ENCODE data around the gene PDE6A. TPM values are rescaled to one million over a fixed set of nuclear protein-coding genes. Genes with fewer than 3 reads are reported as not detected.

PDE6A gene
- total RNA-seq, 1 experiment from 2014 or later = not detected

DNA sequence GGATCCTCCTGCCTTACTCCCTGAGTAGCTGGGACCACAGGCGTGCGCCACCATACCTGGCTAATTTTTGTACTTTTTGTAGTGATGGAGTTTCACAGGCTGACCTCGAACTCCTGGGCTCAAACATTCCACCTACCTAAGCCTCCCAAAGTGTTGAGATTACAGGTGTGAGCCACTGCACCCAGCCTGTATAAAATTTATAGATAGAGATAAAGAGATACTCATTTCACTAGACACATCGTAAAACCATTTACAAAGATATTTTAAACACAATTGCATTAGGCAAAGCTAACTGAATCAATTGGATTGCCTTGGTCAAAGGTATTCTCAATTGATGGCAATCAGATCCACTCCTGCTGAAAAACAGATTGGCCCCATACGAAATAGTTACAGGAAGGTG lies 52.0 kb downstream of the PDE6A start:
- Histone ChIP-seq H3K23me2 (ENCODE audit: insufficient read length, low read depth, low read length, poor library complexity, severe bottlenecking) (peaks cover 2% of the 10 kb centered on the region), H2BK12ac (ENCODE audit: insufficient read length, low read depth, low read length) (no peak overlapping the region), H3K56ac (ENCODE audit: insufficient read length, low read depth, low read length) (no peak overlapping the region), H3K79me1 (ENCODE audit: insufficient read depth, low read depth, low read length, poor library complexity, severe bottlenecking) (no peaks in the 10 kb centered on the region), H3K4me1 (ENCODE audit: insufficient read depth, low read length) (no peaks in the 10 kb centered on the region), H2AFZ (ENCODE audit: low read length) (no peak overlapping the region), H3K4ac (ENCODE audit: low read depth, low read length) (no peak overlapping the region), H3K23ac (ENCODE audit: insufficient read length, low read depth, low read length) (no peak overlapping the region), H3K4me2 (ENCODE audit: insufficient read depth, insufficient read length, low read length) (no peak overlapping the region), H4K91ac (ENCODE audit: insufficient read length, low read depth, low read length) (no peak overlapping the region), H4K20me1 (ENCODE audit: control insufficient read depth, insufficient read depth, insufficient read length) (no peaks in the 10 kb centered on the region), H3K18ac (ENCODE audit: insufficient read length, low read depth, low read length) (no peak overlapping the region), H3K79me2 (ENCODE audit: insufficient read depth, low read length) (no peaks in the 10 kb centered on the region), H2BK15ac (ENCODE audit: low read depth, low read length) (no peak overlapping the region), H3T11ph (ENCODE audit: low read length) (no peak overlapping the region), H3K9ac (ENCODE audit: extremely low read depth, insufficient read length, low read length) (no peak overlapping the region), H2BK5ac (ENCODE audit: insufficient read length, low read length) (no peak overlapping the region), H2BK120ac (ENCODE audit: low read depth, low read length, poor library complexity, severe bottlenecking) (no peak overlapping the region), H3K9me3 (ENCODE audit: control insufficient read depth, low read depth, low read length) (no peaks in the 10 kb centered on the region), H4K5ac (ENCODE audit: insufficient read length, low read depth, low read length) (no peak overlapping the region), H2AK5ac (ENCODE audit: insufficient read length, low read length) (no peak overlapping the region), H3K27ac (ENCODE audit: insufficient read length, low read depth, low read length) (no peak overlapping the region), H3K14ac (ENCODE audit: insufficient read depth, low read length) (no peak overlapping the region), H3K27me3 (ENCODE audit: insufficient read depth, low read length) (no peaks in the 10 kb centered on the region), H2BK20ac (ENCODE audit: low read depth, low read length, poor library complexity, severe bottlenecking) (no peak overlapping the region), H4K8ac (replicated peaks; ENCODE audit: insufficient read length, low read depth, low read length) (no peak overlapping the region)
- Mint-ChIP-seq H3K4me1 (no peaks in the 10 kb centered on the region), H3K9me3 (no peaks in the 10 kb centered on the region), H3K27me3 (ENCODE audit: low read depth) (0 out of 2 replicates have a peak, but pooled peaks cover 2% of the 10 kb centered on the region), H3K4me3 (no peak overlapping the region), H3K36me3 (ENCODE audit: insufficient read depth in 1 of 3, low read depth in 3 of 3) (no peaks in the 10 kb centered on the region), H3K27ac (no peak overlapping the region)
- TF ChIP-seq, protein P1, sequence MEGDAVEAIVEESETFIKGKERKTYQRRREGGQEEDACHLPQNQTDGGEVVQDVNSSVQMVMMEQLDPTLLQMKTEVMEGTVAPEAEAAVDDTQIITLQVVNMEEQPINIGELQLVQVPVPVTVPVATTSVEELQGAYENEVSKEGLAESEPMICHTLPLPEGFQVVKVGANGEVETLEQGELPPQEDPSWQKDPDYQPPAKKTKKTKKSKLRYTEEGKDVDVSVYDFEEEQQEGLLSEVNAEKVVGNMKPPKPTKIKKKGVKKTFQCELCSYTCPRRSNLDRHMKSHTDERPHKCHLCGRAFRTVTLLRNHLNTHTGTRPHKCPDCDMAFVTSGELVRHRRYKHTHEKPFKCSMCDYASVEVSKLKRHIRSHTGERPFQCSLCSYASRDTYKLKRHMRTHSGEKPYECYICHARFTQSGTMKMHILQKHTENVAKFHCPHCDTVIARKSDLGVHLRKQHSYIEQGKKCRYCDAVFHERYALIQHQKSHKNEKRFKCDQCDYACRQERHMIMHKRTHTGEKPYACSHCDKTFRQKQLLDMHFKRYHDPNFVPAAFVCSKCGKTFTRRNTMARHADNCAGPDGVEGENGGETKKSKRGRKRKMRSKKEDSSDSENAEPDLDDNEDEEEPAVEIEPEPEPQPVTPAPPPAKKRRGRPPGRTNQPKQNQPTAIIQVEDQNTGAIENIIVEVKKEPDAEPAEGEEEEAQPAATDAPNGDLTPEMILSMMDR (conservative IDR thresholded peaks at IDR 0.05) = no peak
- DNase-seq = no peak
- no CpG with 5 or more reads among the region's 5 CpGs for WGBS (ENCODE audit: extremely low coverage, insufficient read length, low lambda C conversion rate)
